HepG2 (cell line): ENCODE results near the gene DST. TPM values are rescaled to one million over a fixed set of nuclear protein-coding genes. Genes with fewer than 3 reads are reported as not detected.

Source experiments
- ATAC-seq: fragments of 200-7000 bp; cut with Tn5 transposase; 3 replicates; pipeline ENCODE4 v1.9.1; 2020; ENCODE audit warnings: mild to moderate bottlenecking, moderate library complexity
- BruUV-seq: library from RNA; stranded (reverse); fragments of 400-500 nt; replicated peaks from 2 replicates; lab custom pipeline; 2021; lab: Mats Ljungman, UMichigan
- CTCF ChIA-PET: fragments of 300-600 bp; formaldehyde crosslinking; extraction: SDS; loops from one replicate; lab custom pipeline; 2021; ENCODE audit warnings: low total read pairs, inconsistent platforms, low intra/inter-chr PET ratio; lab: Yijun Ruan, JAX
- POLR2A ChIA-PET: fragments of 350-600 bp; sonication (Branson Sonifier 250); formaldehyde crosslinking; loops from one replicate; lab custom pipeline; 2020; ENCODE audit warnings: antibody characterized with exemption, inconsistent platforms; lab: Yijun Ruan, JAX
- DNase-seq: peaks from one replicate; pipeline ENCODE4 v3.0.0-alpha.2; 2015; ENCODE audit warnings: low spot score
- FAIRE-seq: peaks from 3 replicates; lab custom pipeline; 2011; peaks lifted over from hg19 to GRCh38; lab: Jason Lieb, UNC
- H2AFZ ChIP-seq: one replicate; pipeline ENCODE4 v1.6.1; 2011; ENCODE audit warnings: low read length, inconsistent platforms
- H3K27ac ChIP-seq: fragments of 300-600 bp; 3 replicates; pipeline ENCODE4 v1.8.0; 2011; ENCODE audit warnings: mixed run types, mild to moderate bottlenecking, mixed read lengths, low read length, inconsistent platforms; ENCODE audit not compliant: insufficient read depth; ENCODE audit errors: extremely low read length
- H3K27me3 ChIP-seq, 2 experiments: fragments of 200-600 bp in 1 of 2; 2 replicates in 1 of 2; 3 replicates in 1 of 2; pipeline versions ENCODE4 v1.6.0 to v1.8.0; 2011; ENCODE audit warnings: low read length in 2 of 2, mild to moderate bottlenecking in 2 of 2, moderate library complexity in 2 of 2, inconsistent platforms in 1 of 2; ENCODE audit not compliant: insufficient read depth in 2 of 2, control insufficient read depth in 1 of 2
- H3K36me3 ChIP-seq, 2 experiments: fragments of 200-600 bp in 1 of 2; replicated peaks in 1 of 2; 2 replicates in 1 of 2; 3 replicates in 1 of 2; pipeline versions ENCODE4 v1.5.1 to v1.8.0; 2011; ENCODE audit warnings: low read length in 2 of 2, inconsistent platforms in 1 of 2; ENCODE audit not compliant: insufficient read depth in 2 of 2, control insufficient read depth in 1 of 2
- H3K4me1 ChIP-seq: 2 replicates; pipeline ENCODE4 v1.5.1; 2012; ENCODE audit warnings: low read length, inconsistent platforms; ENCODE audit not compliant: insufficient read depth
- H3K4me2 ChIP-seq: 2 replicates; pipeline ENCODE4 v1.6.0; 2011; ENCODE audit warnings: low read depth, low read length, inconsistent platforms
- H3K4me3 ChIP-seq, 3 experiments: fragments of 200-600 bp in 1 of 3; sonication (generic), shearing (Covaris generic) in 1 of 3; replicated peaks in 1 of 3; 2 replicates each; pipeline ENCODE4 v1.5.1; 2011 to 2016; ENCODE audit warnings: low read length in 3 of 3, inconsistent platforms in 2 of 3, low read depth in 2 of 3, mild to moderate bottlenecking in 2 of 3, control low read depth in 1 of 3, mixed read lengths in 1 of 3; ENCODE audit not compliant: insufficient read depth in 1 of 3
- H3K79me2 ChIP-seq: one replicate; pipeline ENCODE4 v1.6.1; 2011; ENCODE audit warnings: low read length, inconsistent platforms; ENCODE audit not compliant: insufficient read depth
- H3K9ac ChIP-seq: 2 replicates; pipeline ENCODE4 v1.6.0; 2011; ENCODE audit warnings: mild to moderate bottlenecking, low read depth, low read length, inconsistent platforms; ENCODE audit not compliant: insufficient read depth
- H3K9me3 ChIP-seq: 2 replicates; pipeline ENCODE4 v1.5.1; 2012; ENCODE audit warnings: mild to moderate bottlenecking, low read length
- H4K20me1 ChIP-seq: 2 replicates; pipeline ENCODE4 v1.6.0; 2011; ENCODE audit warnings: inconsistent platforms, mild to moderate bottlenecking, low read length, moderate library complexity; ENCODE audit not compliant: insufficient read depth
- ARID4A ChIP-seq: sonication (generic); formaldehyde crosslinking; IDR thresholded peaks from 2 replicates; pipeline ENCODE4 v1.5.0; 2020; ENCODE audit warnings: mild to moderate bottlenecking, missing genetic modification reagents, borderline replicate concordance
- BORCS8-MEF2B ChIP-seq: sonication (generic); formaldehyde crosslinking; IDR thresholded peaks from 2 replicates; pipeline ENCODE4 v1.8.0; 2022; ENCODE audit warnings: mild to moderate bottlenecking, missing genetic modification reagents
- IKZF1 ChIP-seq: fragments of 450-650 bp; IDR thresholded peaks from 2 replicates; pipeline ENCODE4 v1.7.1; 2016
- IKZF5 ChIP-seq: IDR thresholded peaks from 2 replicates; pipeline ENCODE4 v1.6.1; 2018; ENCODE audit warnings: missing genetic modification reagents, mild to moderate bottlenecking, missing compliant biosample characterization
- RBFOX2 ChIP-seq: fragments of 200-400 bp; formaldehyde crosslinking; IDR thresholded peaks from 2 replicates; pipeline ENCODE4 v1.6.1; 2017; ENCODE audit warnings: low read depth, mild to moderate bottlenecking, low read length
- SAFB2 ChIP-seq: sonication (generic); formaldehyde crosslinking; IDR thresholded peaks from 2 replicates; pipeline ENCODE4 v1.5.1; 2020; ENCODE audit warnings: missing genetic modification reagents, low read depth, mild to moderate bottlenecking, borderline replicate concordance
- SOX13 ChIP-seq, 3 experiments: fragments of 450-650 bp in 1 of 3; sonication (generic) in 1 of 3; formaldehyde crosslinking in 1 of 3; IDR thresholded peaks in 2 of 3; conservative IDR thresholded peaks in 1 of 3; 2 replicates each; pipeline versions ENCODE4 v1.5.0 to v1.6.1; 2016 to 2020; ENCODE audit warnings: antibody characterized with exemption in 1 of 3, mild to moderate bottlenecking in 1 of 3, missing compliant biosample characterization in 1 of 3, missing genetic modification reagents in 1 of 3, moderate library complexity in 1 of 3
- SRSF9 ChIP-seq: fragments of 200-400 bp; formaldehyde crosslinking; IDR thresholded peaks from 2 replicates; pipeline ENCODE4 v1.6.1; 2018; ENCODE audit warnings: borderline replicate concordance, mild to moderate bottlenecking, low read depth, low read length; ENCODE audit not compliant: insufficient read depth, poor library complexity, severe bottlenecking
- TEF ChIP-seq: sonication (generic); formaldehyde crosslinking; IDR thresholded peaks from 2 replicates; pipeline ENCODE4 v1.5.0; 2020; ENCODE audit warnings: missing genetic modification reagents
- TGIF2 ChIP-seq: IDR thresholded peaks from 2 replicates; pipeline ENCODE4 v1.6.1; 2016; ENCODE audit warnings: control low read depth, missing compliant biosample characterization
- TRIM22 ChIP-seq: fragments of 450-650 bp; IDR thresholded peaks from 2 replicates; pipeline ENCODE4 v1.6.1; 2017
- ZFY ChIP-seq: sonication (generic); formaldehyde crosslinking; IDR thresholded peaks from 2 replicates; pipeline ENCODE4 v1.4.0; 2020; ENCODE audit warnings: missing genetic modification reagents
- ZNF251 ChIP-seq: sonication (generic); formaldehyde crosslinking; IDR thresholded peaks from 2 replicates; pipeline ENCODE4 v1.9.0; 2021; ENCODE audit warnings: mild to moderate bottlenecking, missing genetic modification reagents
- ZNF562 ChIP-seq: sonication (generic); formaldehyde crosslinking; IDR thresholded peaks from 2 replicates; pipeline ENCODE4 v1.8.0; 2022; ENCODE audit warnings: missing genetic modification reagents, borderline replicate concordance
- ZNF788 ChIP-seq: sonication (generic); formaldehyde crosslinking; IDR thresholded peaks from 2 replicates; pipeline ENCODE4 v1.5.0; 2020; ENCODE audit warnings: mild to moderate bottlenecking, missing genetic modification reagents, borderline replicate concordance
- WGBS: methylation state at CpG from one replicate; pipeline ENCODE4 v1.1.6; 2017; ENCODE audit warnings: low lambda C conversion rate; 5-methylcytosine and 5-hydroxymethylcytosine counted together
- in situ Hi-C: cut with HindIII; loops from 2 replicates; pipeline ENCODE4 v1.10.0; 2017; ENCODE audit warnings: low pct_unique_long_range_greater_than_20kb; ENCODE audit not compliant: extremely low pct_ligation_motif_present
- intact Hi-C: fragments of 100-400 bp; cut with micrococcal nuclease; formaldehyde crosslinking; loops from one replicate; pipeline ENCODE4 v1.10.0; 2022; ENCODE audit not compliant: unreplicated experiment
- polyA plus RNA-seq, 8 experiments: library from polyadenylated mRNA; depleted of rRNA in 3 of 8; stranded (reverse) in 7 of 8; unstranded in 1 of 8; fragments of >200 nt; fragmentation: Illumina TruSeq in 4 of 8; extraction: Trizol in 4 of 8; gene quantifications; 2 replicates each; pipeline versions ENCODE4 v1.2.1 to v1.2.3, GENCODE V29; 2011 to 2016; ENCODE audit warnings: low read depth in 4 of 8, missing spikeins in 1 of 8, mixed read lengths in 1 of 8; ENCODE audit not compliant: insufficient read depth in 1 of 8
- total RNA-seq, 5 experiments: library from RNA; depleted of rRNA; stranded (reverse); fragments of >200 nt; fragmentation: Illumina TruSeq; extraction: Trizol; gene quantifications; 2 replicates each; pipeline ENCODE4 v1.2.3, GENCODE V29; 2016; ENCODE audit warnings: low read depth in 1 of 5

The DST gene
- total and polyA plus RNA-seq, 2 of the 13 experiments (the other 11 are each of a cell fraction or from before 2014, with no cell fraction given) = 64.4 to 89.0 TPM

GRCh38 chr6:56541030-56541600 lies 101.6 kb downstream of the DST start:
- FAIRE-seq = peak; percentile 66
- TF ChIP-seq ZNF251 (CRISPR knock-in tag) (no peak), RBFOX2 (peak; percentile 45; the same call in 1 of the 2 replicates), BORCS8-MEF2B (CRISPR knock-in tag) (no peak), SAFB2 (no peak), IKZF5 (CRISPR knock-in tag) (no peak), ZFY (CRISPR knock-in tag) (no peak), TGIF2 (CRISPR knock-in tag) (peak; percentile 75), ZNF788 (CRISPR knock-in tag) (no peak; the same call in 1 of the 2 replicates), IKZF1 (no peak), TRIM22 (no peak), ZNF562 (CRISPR knock-in tag) (no peak), SRSF9 (no peak), TEF (CRISPR knock-in tag) (0 out of 2 replicates have a peak, but pooled peaks have one; percentile 57), ARID4A (CRISPR knock-in tag) (peak; percentile 56; the same call in 1 of the 2 replicates), SOX13 (IDR thresholded peaks at IDR 0.05) (no peak), SOX13 (CRISPR knock-in tag; conservative IDR thresholded peaks at IDR 0.05 in 1 of 2, IDR thresholded peaks at IDR 0.05 in 1 of 2) (peak in 1 of 2 experiments; percentile 71; a peak in 2 of 4 replicates)

More at GRCh38 chr6:56541030-56541600, 101.6 kb downstream of the DST start:
- WGBS = under 1% methylated on average over 11 of the region's 11 CpGs
- in situ Hi-C loops (no loop called here), intact Hi-C loops (loop anchor here (1.0 to 5.0 kb wide), 2 partner anchors 51 to 59 kb away; no protein-coding TSS in a partner anchor)
- Histone ChIP-seq H3K9ac (peak overlapping the region; percentile 85), H3K79me2 (peaks cover 33% of the 10 kb centered on the region), H3K36me3 (peaks cover 2% of the 10 kb centered on the region in 2 experiments; a peak in 3 of 5 replicates), H3K4me3 (peak overlapping the region; percentile 59 to 81 (median 76)), H3K27ac (peak overlapping the region; percentile 92), H3K27me3 (no peaks in the 10 kb centered on the region; a peak in 1 of 5 replicates), H3K4me2 (peak overlapping the region; percentile 79), H3K9me3 (no peaks in the 10 kb centered on the region), H2AFZ (peak overlapping the region; percentile 45), H3K4me1 (peaks cover 63% of the 10 kb centered on the region), H4K20me1 (no peaks in the 10 kb centered on the region)
- CTCF ChIA-PET = no interaction called here
- DNase-seq (peak; percentile 77), ATAC-seq (peak; percentile 19)
- TSS peak; percentile 68 for BruUV-seq
- POLR2A ChIA-PET = interaction anchor here (1.1 to 3.4 kb wide), 9 partner anchors 8 to 171 kb away, joined by 3 to 27 read pairs (median 8); no protein-coding TSS in a partner anchor
